Measurements from ENCODE around the gene RASGRF1.

DNA sequence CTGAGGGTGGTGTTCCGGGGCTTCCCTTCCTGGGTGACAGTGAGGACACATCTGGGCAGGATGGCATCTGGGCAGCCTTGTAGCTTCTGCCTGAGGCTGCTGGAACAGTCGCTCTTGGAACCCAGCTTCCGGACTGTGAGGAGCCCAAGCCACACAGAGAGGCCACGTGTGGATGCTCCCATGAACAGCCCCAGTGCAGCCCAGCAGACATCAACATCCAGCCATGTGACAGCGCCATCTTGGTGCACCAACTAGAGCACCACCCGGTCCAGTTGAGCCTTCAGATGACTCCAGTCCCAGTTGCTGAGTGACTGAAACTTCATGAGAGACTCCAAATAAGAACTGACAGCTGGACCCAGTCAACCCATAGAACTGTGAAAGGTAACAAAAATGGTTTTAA lies 130.3 kb downstream of the RASGRF1 start:
- TF ChIP-seq, protein P1, sequence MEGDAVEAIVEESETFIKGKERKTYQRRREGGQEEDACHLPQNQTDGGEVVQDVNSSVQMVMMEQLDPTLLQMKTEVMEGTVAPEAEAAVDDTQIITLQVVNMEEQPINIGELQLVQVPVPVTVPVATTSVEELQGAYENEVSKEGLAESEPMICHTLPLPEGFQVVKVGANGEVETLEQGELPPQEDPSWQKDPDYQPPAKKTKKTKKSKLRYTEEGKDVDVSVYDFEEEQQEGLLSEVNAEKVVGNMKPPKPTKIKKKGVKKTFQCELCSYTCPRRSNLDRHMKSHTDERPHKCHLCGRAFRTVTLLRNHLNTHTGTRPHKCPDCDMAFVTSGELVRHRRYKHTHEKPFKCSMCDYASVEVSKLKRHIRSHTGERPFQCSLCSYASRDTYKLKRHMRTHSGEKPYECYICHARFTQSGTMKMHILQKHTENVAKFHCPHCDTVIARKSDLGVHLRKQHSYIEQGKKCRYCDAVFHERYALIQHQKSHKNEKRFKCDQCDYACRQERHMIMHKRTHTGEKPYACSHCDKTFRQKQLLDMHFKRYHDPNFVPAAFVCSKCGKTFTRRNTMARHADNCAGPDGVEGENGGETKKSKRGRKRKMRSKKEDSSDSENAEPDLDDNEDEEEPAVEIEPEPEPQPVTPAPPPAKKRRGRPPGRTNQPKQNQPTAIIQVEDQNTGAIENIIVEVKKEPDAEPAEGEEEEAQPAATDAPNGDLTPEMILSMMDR (IDR thresholded peaks at IDR 0.05): no peak
- no peak for TF ChIP-seq POLR2A (IDR thresholded peaks at IDR 0.05)
